DMS153 treated with DMSO at 0.1 percent for 48 hours (cell line): ENCODE results near the gene NCSTN.
A peak's percentile ranks its signal among the peaks of the same experiment; 100 is the strongest.

Source experiments
- DNase-seq: peaks from one replicate; lab custom pipeline; 2025; ENCODE audit not compliant: unreplicated experiment; lab: John Stamatoyannopoulos, UW

NCSTN gene

GRCh38 chr1:160342953-160343869 is at the start of gene NCSTN, which contains the start of gene COPA:
Gene NCSTN (plus strand): TSS chr1:160343383. CDS start chr1:160343397, 14 bp downstream.
Gene COPA (minus strand): TSS chr1:160343250. CDS start chr1:160343170, 80 bp downstream.
- DNase-seq = peak; percentile 90

- no peak for DNase-seq
These were observed 47.1 kb upstream of the NCSTN start for GRCh38 chr1:160296036-160296435.

- no peak for DNase-seq
These were observed 43.0 kb upstream of the NCSTN start for GRCh38 chr1:160300173-160300572.

GRCh38 chr1:160307118-160307791 is 35.9 kb upstream of the NCSTN start:
- no peak for DNase-seq

- no peak for DNase-seq
These were observed 34.6 kb upstream of the NCSTN start for GRCh38 chr1:160308451-160309184.

GRCh38 chr1:160309185-160309557 is 34.0 kb upstream of the NCSTN start:
- DNase-seq = no peak

GRCh38 chr1:160309571-160309970 is 33.6 kb upstream of the NCSTN start:
- no peak for DNase-seq

- DNase-seq = no peak
These were observed 27.8 kb upstream of the NCSTN start for GRCh38 chr1:160315359-160315758.

GRCh38 chr1:160322831-160323230 is 20.4 kb upstream of the NCSTN start:
- no peak for DNase-seq

GRCh38 chr1:160325252-160325651 is 17.9 kb upstream of the NCSTN start:
- DNase-seq = peak; percentile 88

GRCh38 chr1:160326418-160326817 is 16.8 kb upstream of the NCSTN start:
- no peak for DNase-seq

- DNase-seq = no peak
These were observed 15.0 kb upstream of the NCSTN start for GRCh38 chr1:160328184-160328583.

- no peak for DNase-seq
These were observed 13.1 kb upstream of the NCSTN start for GRCh38 chr1:160330119-160330518.

GRCh38 chr1:160332516-160332915 is 10.7 kb upstream of the NCSTN start:
- DNase-seq = no peak

- DNase-seq = no peak
These were observed 4.6 kb upstream of the NCSTN start for GRCh38 chr1:160338580-160338979.

GRCh38 chr1:160340146-160340545 is 3.0 kb upstream of the NCSTN start:
- DNase-seq = no peak

GRCh38 chr1:160340866-160341265 is 2.3 kb upstream of the NCSTN start:
- no peak for DNase-seq

- no peak for DNase-seq
These were observed 657 bp upstream of the NCSTN start for GRCh38 chr1:160342526-160342925.

- no peak for DNase-seq
These were observed 1.1 kb downstream of the NCSTN start for GRCh38 chr1:160344241-160344640.

GRCh38 chr1:160344936-160345335 is 1.8 kb downstream of the NCSTN start:
- no peak for DNase-seq

- no peak for DNase-seq
These were observed 3.3 kb downstream of the NCSTN start for GRCh38 chr1:160346463-160346862.
